ENCODE data around the gene HEATR3.
A peak's percentile ranks its signal among the peaks of the same experiment; 100 is the strongest.
"Not testable (repeated sequence)": the region's sequence is repeated elsewhere in the genome, so short reads cannot be mapped to it uniquely, and the experiment has no call there.

The HEATR3 gene

DNA sequence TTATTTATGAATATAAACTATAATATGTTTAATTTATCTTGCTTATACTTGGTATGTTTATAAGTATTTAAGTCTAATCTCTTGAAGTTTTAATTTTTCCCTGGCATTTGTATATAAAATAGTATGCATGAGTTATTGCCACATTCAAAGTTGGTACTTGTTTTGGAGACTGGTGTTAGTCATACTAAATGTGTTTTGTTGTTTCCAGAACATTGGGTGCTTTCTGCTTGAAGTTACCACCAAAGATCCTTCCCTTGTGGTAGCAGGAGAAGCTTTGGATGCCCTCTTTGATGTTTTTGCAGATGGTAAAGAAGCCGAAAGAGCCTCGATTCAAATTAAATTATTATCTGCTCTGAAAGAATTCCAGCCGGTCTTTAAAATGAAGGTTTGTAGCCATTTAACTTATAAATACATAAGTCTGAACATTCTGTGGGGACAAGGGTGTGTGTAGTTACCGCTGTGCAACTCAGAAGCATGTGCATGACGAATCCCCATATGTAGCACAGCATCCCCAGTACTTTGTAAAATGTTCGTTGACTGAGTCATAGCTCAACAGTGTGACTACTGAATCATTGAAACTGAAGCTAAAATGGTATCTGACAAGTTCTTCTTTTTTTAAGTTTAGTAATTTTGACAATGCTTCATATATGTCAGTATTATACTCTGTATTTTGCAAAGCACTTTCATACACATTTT, 36.4 kb downstream of the HEATR3 start:
- DNase-seq = no peak

GRCh38 chr16:50103764-50104163, 38.0 kb downstream of the HEATR3 start:
- no peak for DNase-seq

DNA sequence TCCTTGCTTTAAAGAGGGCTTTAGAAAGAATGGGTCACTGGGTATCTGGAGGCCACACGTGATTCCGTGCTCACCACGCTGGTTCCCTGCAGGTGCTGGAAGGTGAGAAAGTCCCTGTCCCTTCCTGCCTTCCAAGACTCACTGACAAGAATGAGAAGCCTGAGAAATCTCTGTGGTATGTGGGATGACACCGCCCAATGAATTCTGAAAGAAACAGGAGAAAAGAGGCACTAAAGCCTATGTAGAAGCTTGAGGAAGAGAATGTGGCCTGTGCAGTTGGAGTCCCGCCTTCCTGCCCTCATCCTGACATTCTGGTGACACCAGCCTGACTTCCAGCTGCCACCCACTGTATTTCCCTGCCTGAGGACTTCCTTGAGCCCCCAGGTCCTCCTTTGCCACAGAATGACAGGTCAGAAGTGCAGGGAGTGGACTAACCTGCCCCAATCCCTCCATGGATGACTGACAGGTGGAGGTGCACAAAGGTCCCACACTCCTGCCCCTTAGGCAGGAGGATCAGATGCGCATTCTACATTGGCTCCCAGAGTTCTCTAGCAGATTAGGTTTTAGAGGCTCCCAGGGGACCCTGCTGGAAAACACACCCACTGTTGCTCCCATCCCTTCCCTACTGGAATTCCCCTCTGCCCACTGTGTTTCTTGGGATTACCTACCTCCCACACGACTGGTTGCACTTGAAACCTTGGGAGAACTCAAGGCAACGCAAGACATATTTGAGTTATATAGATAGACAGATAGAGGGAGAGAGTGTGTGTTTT, 48.8 kb downstream of the HEATR3 start:
- DNase-seq = no peak

GRCh38 chr16:50120711-50121110, 54.9 kb downstream of the HEATR3 start:
- DNase-seq = no peak

GRCh38 chr16:50121278-50121677, 55.5 kb downstream of the HEATR3 start:
- DNase-seq = no peak

GRCh38 chr16:50121721-50122445, 56.1 kb downstream of the HEATR3 start:
- peak; percentile 2 for DNase-seq

- DNase-seq = no peak
Measured at GRCh38 chr16:50123417-50123816, 57.6 kb downstream of the HEATR3 start.

DNA sequence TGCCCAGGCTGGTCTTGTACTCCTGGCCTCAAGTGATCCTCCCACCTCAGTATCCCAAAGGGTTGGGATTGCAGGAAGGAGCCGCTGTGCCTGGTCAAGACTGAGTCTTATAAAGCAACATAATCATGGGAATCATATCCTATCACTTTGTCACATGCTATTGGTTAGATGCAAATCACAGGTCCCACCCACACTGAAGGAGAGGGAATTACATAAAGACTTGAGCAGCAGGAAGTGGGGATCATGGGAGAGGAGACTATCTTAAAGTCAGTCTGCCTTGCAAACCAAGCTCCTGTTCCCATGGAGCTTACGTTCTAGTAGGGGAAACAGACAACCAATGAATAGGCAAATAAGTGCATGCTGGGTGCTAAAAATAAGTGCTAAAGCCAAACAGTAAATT, 59.0 kb downstream of the HEATR3 start:
- no peak for DNase-seq

- DNase-seq = no peak
Measured at GRCh38 chr16:50126183-50126582, 60.4 kb downstream of the HEATR3 start.

DNA sequence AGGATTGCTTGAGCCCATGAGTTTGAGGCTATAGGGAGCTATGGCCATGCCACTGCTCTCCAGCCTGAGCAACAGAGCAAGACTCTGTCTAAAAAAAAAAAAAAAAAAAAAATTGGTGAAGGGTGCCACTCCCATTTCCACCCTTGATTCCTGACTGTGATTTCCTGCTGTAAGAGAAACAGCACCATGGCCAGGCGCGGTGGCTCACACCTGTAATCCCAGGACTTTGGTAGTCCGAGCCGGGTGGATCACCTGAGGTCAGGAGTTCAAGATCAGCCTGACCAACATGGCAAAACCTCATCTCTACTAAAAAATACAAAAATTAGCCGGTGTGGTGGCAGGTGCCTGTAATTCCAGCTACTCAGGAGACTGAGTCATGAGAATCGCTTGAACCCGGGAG, 66.8 kb downstream of the HEATR3 start:
- not testable (repeated sequence) for DNase-seq

DNA sequence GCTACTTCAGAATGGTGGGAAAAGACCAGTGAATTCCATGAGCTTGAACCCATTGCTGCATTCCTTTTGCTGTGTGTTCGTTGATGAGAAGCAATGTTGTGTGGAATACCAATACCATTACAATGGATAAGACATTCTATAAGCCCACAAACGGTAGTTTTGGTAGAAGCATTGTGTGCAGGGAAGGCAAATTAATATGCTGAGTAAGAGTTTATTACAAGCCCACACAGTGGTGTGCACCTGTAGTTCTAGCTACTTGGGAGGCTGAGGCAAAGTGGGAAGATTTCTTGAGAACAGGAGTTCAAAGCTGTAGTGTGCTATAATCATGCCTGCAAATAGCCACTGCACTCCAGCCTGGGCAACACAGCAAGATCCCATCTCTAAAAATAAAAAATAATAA, 67.4 kb downstream of the HEATR3 start:
- no peak for DNase-seq

DNA sequence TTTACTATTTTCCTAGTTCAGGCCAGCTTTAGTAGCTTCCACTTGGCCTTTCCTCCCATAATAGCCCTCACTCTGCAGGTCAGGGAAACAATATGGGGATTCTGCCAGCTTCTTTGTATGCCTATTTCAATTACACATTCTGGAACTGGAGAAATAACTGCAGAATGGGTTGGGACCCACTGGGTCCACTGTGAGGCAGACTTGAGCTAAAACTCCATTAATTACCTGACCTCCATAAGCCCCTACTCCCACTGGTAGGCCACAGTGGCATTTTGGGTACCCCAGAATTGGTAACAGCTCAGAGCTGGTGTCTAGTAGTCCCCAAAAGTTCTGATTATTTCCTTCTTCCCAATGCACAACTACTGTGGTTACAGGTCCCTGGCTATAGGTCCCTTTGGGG, 70.6 kb downstream of the HEATR3 start:
- DNase-seq = no peak

- DNase-seq = no peak
Measured at GRCh38 chr16:50137268-50137667, 71.5 kb downstream of the HEATR3 start.

- DNase-seq = no peak
Measured at GRCh38 chr16:50139580-50139979, 73.8 kb downstream of the HEATR3 start.

DNA sequence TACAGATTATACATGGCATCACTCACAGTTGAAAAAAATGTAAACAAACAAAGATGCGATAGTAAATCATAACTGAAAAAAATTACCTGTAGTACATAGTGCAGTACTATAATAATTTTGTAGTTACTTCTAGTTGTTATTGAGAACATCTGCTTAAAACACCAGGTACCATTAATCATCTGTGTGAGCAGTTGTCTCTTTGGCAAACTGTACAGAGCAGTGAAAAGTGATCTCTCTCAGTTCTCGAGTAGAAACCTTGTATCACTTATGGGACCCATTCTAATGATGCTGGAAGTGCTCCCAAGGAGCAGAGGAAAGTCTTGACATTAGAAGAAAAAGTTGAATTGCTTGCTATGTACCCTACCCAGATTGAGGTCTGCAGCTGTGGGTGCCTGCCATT, 78.4 kb downstream of the HEATR3 start:
- no peak for DNase-seq

GRCh38 chr16:50146479-50147435, 81.0 kb downstream of the HEATR3 start:
- DNase-seq = no peak

DNA sequence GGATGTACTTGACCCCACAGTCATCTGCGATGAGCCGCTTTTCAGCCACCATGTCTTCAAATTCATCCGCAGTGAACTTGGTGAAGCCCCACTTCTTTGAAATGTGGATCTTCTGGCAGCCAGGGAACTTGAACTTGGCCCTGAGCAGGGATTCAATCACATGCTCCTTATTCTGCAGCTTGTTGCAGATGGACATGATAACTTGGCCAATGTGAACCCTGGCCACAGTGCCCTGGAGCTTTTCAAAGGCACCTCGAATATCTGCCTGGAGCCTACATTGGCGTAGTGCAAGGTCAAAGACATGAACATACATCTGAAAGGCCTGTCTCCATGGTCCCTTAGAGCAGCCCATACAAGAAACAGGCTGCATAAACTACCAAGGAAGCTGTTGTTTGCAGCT, 85.6 kb downstream of the HEATR3 start:
- no peak for DNase-seq

- no peak for DNase-seq
Measured at GRCh38 chr16:50151756-50152155, 86.0 kb downstream of the HEATR3 start.

DNA sequence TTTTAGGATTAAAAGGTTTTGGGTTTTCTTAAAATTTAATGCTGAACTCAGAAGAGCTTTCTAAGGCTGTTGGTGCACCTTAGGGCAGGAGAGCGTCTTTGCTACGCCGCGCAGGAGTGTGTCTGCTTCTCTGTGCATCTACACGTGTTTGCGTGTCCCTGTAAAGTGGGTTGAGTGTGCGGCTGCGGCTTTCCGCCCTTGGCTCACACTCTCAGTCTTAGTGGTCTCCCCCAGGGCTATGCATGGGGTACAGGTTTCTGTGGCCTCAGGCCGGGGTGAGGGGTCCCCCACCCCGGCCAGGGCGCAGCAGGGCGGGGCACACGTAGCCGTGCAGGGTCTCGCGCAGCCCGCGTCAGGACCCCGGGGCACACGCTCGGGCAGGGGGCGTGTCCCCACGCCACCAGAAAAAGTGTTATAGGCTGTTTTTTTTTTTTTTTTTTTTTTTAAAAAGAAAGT, 86.6 kb downstream of the HEATR3 start:
- peak; percentile 51 for DNase-seq

DNA sequence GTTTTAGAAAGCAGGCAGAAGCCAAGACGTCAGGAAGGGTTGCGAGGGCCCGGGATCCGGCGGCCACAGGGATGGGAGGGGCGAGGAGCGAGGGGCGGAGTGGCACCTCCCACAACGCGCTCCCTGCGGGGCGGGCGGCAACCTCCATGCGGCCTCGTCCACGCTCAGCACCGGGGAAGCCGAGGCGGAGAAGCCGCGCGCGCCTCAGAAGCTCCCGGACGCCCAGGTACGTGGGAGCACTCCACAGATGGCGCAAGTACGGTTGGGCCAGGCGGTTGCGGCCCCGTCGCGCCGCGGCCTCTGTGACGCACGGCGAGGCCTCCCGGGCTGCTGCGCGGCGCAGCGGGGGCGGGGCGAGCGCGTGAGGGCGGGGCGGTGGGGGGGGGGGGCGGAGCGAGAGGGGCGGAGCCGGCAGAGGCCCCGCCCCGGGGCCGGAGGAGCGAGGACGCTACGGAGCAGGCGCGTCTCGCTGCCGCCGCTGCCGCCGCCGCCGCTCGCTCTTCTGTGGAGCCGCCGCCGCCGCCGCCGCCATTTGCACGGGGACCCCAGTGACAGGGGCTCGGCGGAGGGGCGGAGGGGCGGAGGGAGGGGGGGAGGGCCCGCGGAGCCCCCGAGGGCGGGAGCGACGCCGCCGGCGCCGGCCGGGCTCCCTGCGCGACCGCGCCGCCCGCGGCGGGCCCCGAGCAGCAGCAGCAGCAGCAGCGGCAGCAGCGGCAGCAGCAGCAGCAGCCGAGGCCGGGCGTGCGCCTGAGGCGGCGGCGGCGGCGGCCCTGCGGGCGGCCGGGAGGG, 87.2 kb downstream of the HEATR3 start, which contains the start of gene TENT4B:
Gene TENT4B (plus strand): TSS at position 500 of the 789 bp plus-strand sequence. CDS start 316 bp downstream, outside the sequence.
- peak; percentile 86 for DNase-seq

DNA sequence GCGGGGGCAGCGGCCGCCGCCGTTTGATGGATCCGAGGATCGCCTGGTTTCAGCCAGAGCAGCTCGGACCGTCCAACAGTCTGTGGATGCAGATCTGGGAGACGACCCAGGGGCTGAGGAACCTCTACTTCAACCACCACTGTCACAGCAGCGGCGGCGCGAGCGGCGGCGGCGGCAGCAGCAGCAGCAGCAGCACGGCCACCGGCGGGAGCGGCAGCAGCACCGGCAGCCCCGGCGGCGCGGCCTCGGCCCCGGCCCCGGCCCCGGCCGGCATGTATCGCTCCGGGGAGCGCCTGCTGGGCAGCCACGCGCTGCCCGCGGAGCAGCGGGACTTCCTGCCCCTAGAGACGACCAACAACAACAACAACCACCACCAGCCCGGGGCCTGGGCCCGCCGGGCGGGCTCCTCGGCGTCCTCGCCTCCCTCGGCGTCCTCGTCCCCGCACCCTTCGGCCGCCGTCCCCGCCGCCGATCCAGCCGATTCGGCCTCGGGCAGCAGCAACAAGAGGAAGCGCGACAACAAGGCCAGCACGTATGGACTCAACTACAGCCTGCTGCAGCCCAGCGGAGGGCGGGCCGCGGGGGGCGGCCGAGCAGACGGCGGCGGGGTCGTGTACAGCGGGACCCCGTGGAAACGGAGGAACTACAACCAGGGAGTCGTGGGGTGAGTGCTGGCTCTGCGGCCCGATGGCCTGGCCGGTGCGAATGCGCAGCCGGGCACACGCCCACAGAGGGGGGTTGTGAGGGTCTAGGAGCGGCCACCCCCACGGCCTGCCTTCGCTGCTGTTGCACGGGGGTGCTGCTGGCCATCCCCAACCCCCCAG, 88.0 kb downstream of the HEATR3 start:
- DNase-seq = peak; percentile 39
